T-helper 17 cell (primary cell): ENCODE results near the gene ENG. TPM values are rescaled to one million over a fixed set of nuclear protein-coding genes. Genes with fewer than 3 reads are reported as not detected.
"Not testable (repeated sequence)": the region's sequence is repeated elsewhere in the genome, so short reads cannot be mapped to it uniquely, and the experiment has no call there.

Experiments
- ATAC-seq: fragments of 150-1000 bp; cut with Tn5 transposase; 2 replicates; pipeline ENCODE4 v1.10.0; 2021; ENCODE audit warnings: mild to moderate bottlenecking, moderate library complexity
- DNase-seq, 3 donors: peaks; one replicate each; pipeline versions ENCODE4 v3.0.0 to v3.0.0-alpha.2; 2020 to 2021
- H3K9me3 ChIP-seq: one replicate; pipeline ENCODE4 v1.7.0; 2013; ENCODE audit warnings: low read length, mild to moderate bottlenecking; ENCODE audit not compliant: control insufficient read depth, poor library complexity, severe bottlenecking
- H3K27ac Mint-ChIP-seq: one replicate; pipeline ENCODE4 v1.8.0; 2022; ENCODE audit warnings: mild to moderate bottlenecking, moderate library complexity, mixed read lengths
- H3K27me3 Mint-ChIP-seq: one replicate; pipeline ENCODE4 v1.8.0; 2022; ENCODE audit warnings: mixed read lengths
- H3K36me3 Mint-ChIP-seq: one replicate; pipeline ENCODE4 v1.8.0; 2022; ENCODE audit warnings: low read depth, mixed read lengths
- H3K4me1 Mint-ChIP-seq: one replicate; pipeline ENCODE4 v1.8.0; 2022; ENCODE audit warnings: mild to moderate bottlenecking, mixed read lengths
- H3K4me3 Mint-ChIP-seq: one replicate; pipeline ENCODE4 v1.8.0; 2022; ENCODE audit warnings: mild to moderate bottlenecking, moderate library complexity, mixed read lengths
- total RNA-seq, 4 donors: library from RNA in 2 of 4; stranded (reverse) in 2 of 4; gene quantifications; one replicate each; pipeline ENCODE4 v1.2.3 and lab custom pipeline; 2022 to 2026

ENG gene
- total RNA-seq, 2 donors from 2014 or later = 3.2 to 6.4 TPM

DNA sequence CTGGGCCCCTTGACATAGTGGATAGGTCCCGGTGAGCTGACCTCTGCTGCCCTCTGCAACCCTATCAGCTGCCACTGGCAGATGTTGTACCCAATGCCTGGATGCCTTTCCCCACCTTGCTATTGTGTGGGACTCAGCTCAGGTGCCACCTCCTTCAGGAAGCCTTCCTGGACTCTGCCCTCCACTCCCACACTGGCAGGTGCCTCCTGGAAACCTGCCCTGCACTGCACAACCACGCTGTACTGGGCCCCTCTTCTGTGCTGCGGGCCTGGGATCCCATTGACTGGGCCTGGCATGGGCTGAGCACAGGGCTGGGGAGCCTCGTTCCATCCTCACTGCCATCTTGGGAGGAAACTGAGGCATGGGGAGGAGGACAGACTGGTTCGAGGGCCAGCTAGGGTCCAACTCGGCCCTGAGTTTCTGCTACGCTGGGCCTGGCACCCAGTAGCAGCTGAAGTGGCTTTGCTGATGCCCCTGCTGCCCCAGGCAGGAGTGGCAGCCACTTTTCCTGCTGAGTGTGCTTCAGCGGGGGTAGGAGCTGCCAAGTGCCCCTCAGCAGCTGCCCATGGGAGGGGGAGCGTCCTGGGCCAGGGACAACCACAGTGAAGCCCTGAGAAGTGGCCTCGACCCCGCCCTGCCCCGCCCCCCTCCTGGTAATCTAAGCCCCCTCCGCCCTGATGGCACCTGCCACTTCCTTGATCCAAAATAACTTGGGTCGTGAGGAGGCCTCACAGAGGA lies 21.7 kb upstream of the ENG start:
- H3K4me1 Mint-ChIP-seq = peaks cover 6% of the 10 kb centered on the region
- peaks cover 10% of the 10 kb centered on the region for H3K27me3 Mint-ChIP-seq
- peaks cover 2% of the 10 kb centered on the region for H3K36me3 Mint-ChIP-seq
- no peak overlapping the region for H3K4me3 Mint-ChIP-seq
- no peaks in the 10 kb centered on the region for H3K9me3 ChIP-seq
- DNase-seq (no peak), ATAC-seq (no peak)
- H3K27ac Mint-ChIP-seq = no peak overlapping the region

DNA sequence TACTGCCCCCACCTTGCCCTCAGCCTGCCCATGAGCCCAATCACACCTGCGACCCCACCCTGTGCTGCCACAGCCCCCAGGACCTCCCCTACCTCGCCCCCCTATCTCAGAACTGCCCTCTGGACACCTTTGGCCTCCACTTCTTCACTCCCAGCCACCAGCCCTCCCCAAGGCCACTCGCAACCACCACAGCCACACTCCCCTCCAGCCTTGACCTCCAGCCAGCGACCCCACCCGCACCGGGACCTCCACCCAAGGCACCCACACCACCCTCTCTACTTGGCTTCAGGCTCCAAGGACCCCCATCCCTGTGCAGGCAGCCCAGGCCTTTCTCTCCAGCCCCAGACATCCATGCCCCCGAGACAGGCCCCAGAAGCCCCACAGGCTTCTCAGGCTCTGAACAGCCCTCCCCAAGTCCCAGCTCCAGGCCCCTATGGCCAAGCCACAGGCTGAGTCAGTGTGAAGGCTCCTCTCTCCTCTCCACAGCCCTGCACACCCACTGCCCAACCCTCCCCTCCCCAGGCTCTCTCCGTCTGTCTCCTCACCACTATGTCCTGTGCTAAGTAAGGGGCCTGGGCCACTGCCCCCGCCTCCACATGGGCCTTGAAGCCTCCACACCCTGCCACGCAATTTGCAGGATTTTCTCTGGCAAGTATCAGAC lies 21.0 kb upstream of the ENG start:
- Mint-ChIP-seq H3K27me3 (peaks cover 10% of the 10 kb centered on the region), H3K4me3 (no peak overlapping the region)

DNA sequence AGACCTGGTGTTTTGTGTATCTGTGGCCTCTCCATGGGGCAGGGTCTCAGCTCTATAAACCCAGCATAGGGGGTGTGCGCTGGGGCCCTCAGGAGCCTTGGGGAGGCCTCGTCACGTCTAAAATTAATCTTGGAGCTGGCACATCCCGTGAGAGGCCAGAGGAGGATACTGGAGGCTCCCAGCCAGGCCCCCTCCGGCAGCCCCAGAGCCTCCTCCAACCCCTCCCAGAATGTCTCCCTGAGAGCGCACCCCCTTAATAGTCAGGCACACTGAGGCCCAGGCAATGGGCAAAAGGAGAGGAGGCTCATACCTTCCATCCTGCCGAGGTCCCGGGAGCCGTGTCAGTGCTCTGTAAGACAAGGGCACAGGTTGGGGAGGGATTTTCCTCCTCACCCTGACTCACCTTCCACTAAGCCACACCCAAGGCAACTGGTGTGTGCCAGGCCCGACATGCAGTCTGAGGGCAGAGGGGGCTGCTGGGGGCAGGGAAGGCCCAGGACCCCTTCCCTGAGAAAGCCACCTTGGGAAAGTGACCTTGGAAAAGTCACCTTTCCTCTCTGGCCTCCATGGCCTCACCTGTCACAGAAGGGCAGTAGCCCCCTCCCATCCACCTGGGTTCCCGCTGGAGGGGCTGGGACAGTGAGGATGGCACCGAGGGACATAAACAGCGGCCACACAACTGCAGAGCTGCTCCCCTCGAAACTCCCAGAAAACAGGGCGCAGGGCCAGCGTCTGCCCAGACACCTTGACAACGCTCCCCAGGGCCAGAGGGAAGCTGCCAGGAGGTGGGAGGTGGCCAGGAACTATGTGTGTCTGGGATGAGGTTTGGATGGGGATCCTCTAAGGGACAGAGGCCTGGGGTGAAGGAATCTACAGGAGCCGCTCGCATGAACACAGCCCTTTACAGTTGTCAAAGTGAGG lies 20.1 kb upstream of the ENG start:
- peaks cover 10% of the 10 kb centered on the region for H3K27me3 Mint-ChIP-seq
- H3K4me3 Mint-ChIP-seq = no peak overlapping the region
- peaks cover 6% of the 10 kb centered on the region for H3K4me1 Mint-ChIP-seq
- H3K9me3 ChIP-seq = no peaks in the 10 kb centered on the region
- no peak for DNase-seq
- peaks cover 2% of the 10 kb centered on the region for H3K36me3 Mint-ChIP-seq
- no peak for ATAC-seq
- no peak overlapping the region for H3K27ac Mint-ChIP-seq

More for the DNA sequence above, 21.0 kb upstream of the ENG start:
- ATAC-seq = no peak
- H3K4me1 Mint-ChIP-seq = peaks cover 6% of the 10 kb centered on the region
- no peak for DNase-seq
- H3K27ac Mint-ChIP-seq = no peak overlapping the region
- peaks cover 2% of the 10 kb centered on the region for H3K36me3 Mint-ChIP-seq
- no peaks in the 10 kb centered on the region for H3K9me3 ChIP-seq

DNA sequence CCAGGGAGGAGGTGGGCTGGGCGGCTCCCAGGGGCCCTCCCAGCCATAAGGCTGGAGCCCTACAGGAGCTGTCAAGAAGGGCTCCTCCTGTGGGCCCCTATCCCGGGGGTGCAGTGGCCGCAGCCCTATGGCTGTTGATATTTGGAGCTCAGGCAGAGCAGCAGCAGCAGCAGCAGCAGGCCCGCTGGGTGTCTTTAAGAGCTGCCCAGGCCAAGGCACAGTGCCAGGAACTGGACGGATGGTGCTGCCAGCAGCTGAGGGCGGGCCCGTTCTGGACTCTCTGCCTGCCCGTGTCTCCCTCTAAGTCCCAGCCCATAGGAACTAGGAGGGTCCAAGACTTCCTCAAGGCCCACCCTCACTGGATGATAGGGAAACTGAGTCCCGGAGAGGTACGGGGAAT lies 19.4 kb upstream of the ENG start:
- Mint-ChIP-seq H3K27me3 (peaks cover 10% of the 10 kb centered on the region), H3K27ac (no peak overlapping the region), H3K4me1 (peaks cover 6% of the 10 kb centered on the region), H3K4me3 (no peak overlapping the region), H3K36me3 (peaks cover 2% of the 10 kb centered on the region)
- H3K9me3 ChIP-seq = no peaks in the 10 kb centered on the region
- ATAC-seq = no peak
- no peak for DNase-seq

DNA sequence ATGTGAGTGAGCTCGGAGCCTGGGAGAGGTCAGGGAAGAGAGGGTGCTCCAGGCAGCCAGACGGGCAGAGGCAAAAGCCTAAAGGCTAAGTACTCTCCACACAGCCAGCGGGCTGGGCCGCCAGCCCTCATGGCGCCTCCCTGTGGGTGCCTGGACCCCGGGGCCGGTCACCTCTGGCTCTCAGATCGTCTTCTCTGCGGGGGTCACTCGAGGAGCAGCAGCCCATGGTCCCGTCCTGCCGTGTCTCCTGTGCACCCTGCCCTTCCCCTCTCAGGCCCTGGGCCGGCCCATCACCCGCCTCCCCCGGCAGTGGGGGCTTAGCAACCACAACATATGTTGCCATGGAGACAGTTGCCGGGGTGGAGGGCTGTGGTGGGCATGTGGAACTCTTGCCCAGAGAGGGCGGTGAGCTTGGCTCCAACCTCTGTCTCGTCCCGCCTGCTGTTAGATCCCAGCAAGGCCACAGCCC lies 18.8 kb upstream of the ENG start:
- H3K27ac Mint-ChIP-seq = no peak overlapping the region
- H3K36me3 Mint-ChIP-seq = no peaks in the 10 kb centered on the region
- peaks cover 4% of the 10 kb centered on the region for H3K4me1 Mint-ChIP-seq
- H3K27me3 Mint-ChIP-seq = peaks cover 6% of the 10 kb centered on the region
- no peaks in the 10 kb centered on the region for H3K9me3 ChIP-seq
- H3K4me3 Mint-ChIP-seq = no peak overlapping the region
- DNase-seq (no peak), ATAC-seq (no peak)

DNA sequence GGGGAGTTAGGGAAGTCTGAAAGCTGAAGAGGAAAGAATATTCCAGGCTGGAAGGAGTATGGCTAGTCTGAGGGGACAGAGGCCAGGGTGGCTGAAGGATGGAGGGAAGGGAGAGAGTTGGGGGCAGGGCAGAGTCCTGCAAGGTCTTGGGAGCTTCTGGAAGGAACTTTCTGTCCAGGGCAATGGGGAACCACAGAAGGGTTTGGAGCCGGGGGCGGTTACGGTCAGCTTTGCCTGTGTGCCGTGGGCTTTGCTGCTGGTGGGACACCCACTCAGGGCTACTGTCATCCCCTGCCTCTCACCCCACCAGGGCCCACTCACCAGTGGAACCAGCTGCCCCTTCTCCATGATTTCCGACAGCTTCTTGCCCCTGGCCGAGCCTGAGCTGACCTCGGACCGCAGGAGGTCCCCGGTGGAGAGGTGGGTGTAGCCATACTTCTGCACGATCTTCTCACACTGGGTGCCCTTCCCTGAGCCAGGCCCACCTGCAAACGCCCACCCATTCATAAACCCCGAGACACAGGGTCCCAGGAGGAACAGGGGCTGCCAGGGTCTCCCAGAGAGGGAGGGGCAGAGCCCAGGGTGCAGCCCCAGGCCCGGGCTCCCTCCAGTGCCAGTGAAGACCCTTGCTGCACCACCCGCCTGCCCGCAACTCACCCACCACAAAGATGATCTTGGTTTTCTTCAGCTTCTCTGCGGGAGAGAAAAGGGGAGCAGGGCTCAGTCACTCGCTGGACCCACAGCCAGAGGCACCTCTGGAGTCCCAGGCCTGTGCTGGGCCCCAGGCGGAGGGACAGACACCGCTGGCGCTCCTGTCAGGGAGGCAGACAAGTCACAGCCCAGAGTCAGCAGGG lies 18.1 kb upstream of the ENG start:
- Mint-ChIP-seq H3K36me3 (no peaks in the 10 kb centered on the region), H3K27ac (no peak overlapping the region), H3K4me3 (no peak overlapping the region), H3K4me1 (peaks cover 3% of the 10 kb centered on the region), H3K27me3 (no peaks in the 10 kb centered on the region)
- no peak for DNase-seq
- no peaks in the 10 kb centered on the region for H3K9me3 ChIP-seq
- ATAC-seq = no peak

DNA sequence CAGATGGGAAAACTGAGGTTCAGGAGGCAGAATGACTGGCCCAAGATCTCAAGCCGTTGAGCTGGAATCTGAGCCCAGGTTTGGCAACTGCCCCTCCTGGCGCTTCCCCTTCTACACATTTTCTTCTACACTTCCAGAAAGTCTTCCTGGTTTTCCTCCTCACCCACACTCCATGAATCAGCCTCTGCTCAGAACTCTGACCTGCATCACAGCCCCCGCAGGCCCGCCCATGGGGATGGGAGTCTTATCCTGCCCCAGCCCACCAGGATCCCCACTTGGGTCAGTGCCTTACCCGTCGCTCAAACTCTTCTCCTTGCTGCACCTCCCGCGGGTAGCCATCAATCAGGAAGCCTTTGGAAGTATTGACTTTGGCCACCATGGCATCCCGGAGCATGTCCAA lies 17.1 kb upstream of the ENG start:
- DNase-seq (no peak), ATAC-seq (no peak)
- H3K9me3 ChIP-seq = no peaks in the 10 kb centered on the region
- Mint-ChIP-seq H3K36me3 (no peaks in the 10 kb centered on the region), H3K27me3 (no peaks in the 10 kb centered on the region), H3K27ac (peak overlapping the region; percentile 45), H3K4me3 (no peak overlapping the region), H3K4me1 (peaks cover 3% of the 10 kb centered on the region)

DNA sequence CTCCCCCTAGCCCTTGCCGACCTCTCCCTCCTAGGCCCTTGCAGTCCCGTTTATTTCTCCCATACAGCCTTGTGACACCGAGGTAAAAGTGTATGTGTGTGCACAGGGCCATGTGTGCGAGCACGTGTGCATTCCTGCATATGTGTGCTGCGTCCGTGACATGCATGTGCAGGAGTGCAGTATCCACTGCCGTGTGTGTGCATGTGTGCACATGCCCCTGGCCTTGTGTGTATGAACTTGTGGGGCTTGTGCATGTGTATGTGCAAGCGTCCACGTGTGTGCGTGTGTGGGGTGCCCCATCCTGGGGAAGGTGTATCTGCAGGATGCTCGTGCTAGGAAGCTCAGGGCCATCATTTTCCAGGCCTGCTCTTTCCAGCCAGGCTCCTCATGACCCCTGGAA lies 16.4 kb upstream of the ENG start:
- ATAC-seq (no peak), DNase-seq (no peak)
- Mint-ChIP-seq H3K4me1 (peaks cover 7% of the 10 kb centered on the region), H3K27me3 (no peaks in the 10 kb centered on the region), H3K36me3 (no peaks in the 10 kb centered on the region), H3K27ac (no peak overlapping the region), H3K4me3 (no peak overlapping the region)
- H3K9me3 ChIP-seq = no peaks in the 10 kb centered on the region

DNA sequence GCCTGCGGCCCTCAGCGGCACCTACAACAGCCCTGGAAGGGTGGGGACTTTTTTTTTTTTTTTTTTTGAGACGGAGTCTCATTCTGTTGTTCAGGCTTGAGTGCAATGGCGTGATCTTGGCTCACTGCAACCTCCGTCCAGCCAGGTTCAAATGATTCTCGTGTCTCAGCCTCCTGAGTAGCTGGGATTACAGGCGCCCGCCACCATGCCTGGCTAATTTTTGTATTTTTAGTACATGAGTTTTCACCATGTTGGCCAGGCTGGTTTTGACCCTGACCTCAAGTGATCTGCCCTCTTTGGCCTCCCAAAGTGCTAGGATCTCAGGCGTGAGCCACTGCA lies 15.7 kb upstream of the ENG start:
- not testable (repeated sequence) for H3K27ac Mint-ChIP-seq, ATAC-seq, H3K27me3 Mint-ChIP-seq, DNase-seq, H3K9me3 ChIP-seq, H3K36me3 Mint-ChIP-seq
- peak overlapping the region; percentile 25 for H3K4me3 Mint-ChIP-seq
- peaks cover 15% of the 10 kb centered on the region for H3K4me1 Mint-ChIP-seq

DNA sequence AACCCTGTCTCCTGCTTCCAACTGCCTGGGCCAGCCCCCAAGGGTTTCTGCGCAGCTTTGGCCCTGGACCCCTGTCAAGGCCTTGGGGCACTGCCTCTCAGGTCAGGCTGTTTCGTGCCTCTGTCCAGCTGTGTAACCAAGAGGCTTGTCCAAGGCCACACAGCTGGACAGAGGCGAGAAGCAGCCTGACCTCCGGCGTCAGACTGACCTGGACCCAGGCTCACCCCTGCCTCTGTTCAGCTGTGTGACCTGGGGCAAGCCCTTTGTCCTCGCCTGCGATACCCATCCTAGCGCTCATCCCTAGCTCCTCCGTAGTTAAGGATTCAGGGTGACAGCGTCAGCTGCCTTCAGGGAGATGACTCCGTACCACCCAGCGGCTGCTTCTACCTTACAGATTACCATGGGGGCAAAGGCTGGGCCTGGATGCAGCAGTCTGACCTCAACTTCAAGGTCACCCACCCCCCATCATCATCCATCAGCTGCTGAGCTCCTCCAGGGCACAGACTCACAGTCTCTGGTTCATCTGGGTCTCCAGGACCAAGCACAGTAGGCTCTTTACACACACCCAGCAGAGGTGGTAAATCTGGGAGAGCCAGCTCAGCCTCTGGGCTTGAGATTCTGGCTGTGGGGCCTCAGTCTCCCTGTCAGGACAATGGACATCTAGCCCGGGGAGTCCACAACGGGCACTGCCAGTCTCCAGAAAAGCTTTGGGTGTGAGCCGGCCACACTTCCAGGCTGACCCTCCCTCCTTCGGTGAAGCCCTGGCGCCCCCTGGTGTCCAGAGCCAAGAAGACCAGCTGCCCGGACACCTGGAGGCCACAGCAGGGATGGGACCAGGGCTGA lies 15.1 kb upstream of the ENG start:
- peak; percentile 59 to 75 (median 68) for DNase-seq
- Mint-ChIP-seq H3K27ac (no peak overlapping the region), H3K27me3 (no peaks in the 10 kb centered on the region), H3K4me1 (peaks cover 17% of the 10 kb centered on the region), H3K36me3 (no peaks in the 10 kb centered on the region), H3K4me3 (no peak overlapping the region)
- peak; percentile 77 for ATAC-seq
- H3K9me3 ChIP-seq = no peaks in the 10 kb centered on the region

DNA sequence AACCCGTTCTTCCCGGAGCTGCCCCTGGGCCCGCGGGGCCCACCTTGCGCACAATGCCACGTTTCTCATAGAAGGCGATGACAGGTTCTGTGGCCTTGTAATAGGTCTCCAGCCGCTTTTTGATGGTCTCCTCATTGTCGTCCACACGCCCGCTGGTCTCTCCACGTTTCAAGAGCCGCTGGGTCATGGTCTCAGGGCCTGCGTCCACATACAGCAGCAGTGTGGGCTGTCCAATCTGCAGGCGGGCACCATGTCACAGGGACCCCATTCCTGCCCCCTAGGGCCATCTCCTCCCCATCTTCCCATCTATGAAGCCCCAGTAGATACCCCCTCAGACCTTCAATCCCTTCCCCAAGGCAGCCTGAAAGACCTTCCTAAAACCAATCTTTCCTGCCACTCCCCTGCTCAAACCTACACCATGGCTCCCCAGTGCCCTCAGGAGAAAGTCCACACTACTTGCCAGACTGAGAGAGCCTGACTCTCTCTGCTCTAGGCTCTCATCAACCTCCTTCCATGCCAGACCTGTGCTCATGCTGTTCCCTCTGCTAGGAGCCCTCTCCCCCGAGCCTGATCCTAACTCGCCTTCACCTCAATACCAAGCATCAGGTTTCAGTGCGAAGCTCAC lies 13.9 kb upstream of the ENG start:
- H3K36me3 Mint-ChIP-seq = no peaks in the 10 kb centered on the region
- H3K4me1 Mint-ChIP-seq = peaks cover 17% of the 10 kb centered on the region
- DNase-seq (no peak), ATAC-seq (no peak)
- H3K27me3 Mint-ChIP-seq = no peaks in the 10 kb centered on the region
- H3K27ac Mint-ChIP-seq = no peak overlapping the region
- no peak overlapping the region for H3K4me3 Mint-ChIP-seq
- no peaks in the 10 kb centered on the region for H3K9me3 ChIP-seq
